ENCODE measurements around the gene TRPV2.
A peak's percentile ranks its signal among the peaks of the same experiment; 100 is the strongest.
"Not testable (repeated sequence)": the region's sequence is repeated elsewhere in the genome, so short reads cannot be mapped to it uniquely, and the experiment has no call there.

Gene TRPV2

DNA sequence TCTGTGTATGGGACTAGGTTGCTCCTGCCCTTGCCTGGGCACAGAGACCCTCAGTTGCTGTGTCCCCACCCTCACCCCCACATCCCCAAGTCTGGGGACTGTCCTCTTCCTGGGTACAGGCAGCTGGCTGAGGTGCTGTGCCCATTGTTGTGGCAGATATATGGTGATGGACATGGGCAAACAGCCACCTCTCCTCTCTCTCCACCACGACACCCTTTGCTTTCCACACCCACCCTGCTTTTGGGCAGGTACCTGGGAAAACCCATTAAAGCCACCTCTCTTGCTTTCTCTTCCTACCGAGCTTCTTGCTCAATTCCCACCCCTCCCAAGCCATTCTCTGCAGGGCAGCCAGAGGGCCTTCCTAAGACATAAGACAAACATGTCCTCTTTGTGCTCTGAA is 21.7 kb downstream of the TRPV2 start:
- TF ChIP-seq, protein P1, sequence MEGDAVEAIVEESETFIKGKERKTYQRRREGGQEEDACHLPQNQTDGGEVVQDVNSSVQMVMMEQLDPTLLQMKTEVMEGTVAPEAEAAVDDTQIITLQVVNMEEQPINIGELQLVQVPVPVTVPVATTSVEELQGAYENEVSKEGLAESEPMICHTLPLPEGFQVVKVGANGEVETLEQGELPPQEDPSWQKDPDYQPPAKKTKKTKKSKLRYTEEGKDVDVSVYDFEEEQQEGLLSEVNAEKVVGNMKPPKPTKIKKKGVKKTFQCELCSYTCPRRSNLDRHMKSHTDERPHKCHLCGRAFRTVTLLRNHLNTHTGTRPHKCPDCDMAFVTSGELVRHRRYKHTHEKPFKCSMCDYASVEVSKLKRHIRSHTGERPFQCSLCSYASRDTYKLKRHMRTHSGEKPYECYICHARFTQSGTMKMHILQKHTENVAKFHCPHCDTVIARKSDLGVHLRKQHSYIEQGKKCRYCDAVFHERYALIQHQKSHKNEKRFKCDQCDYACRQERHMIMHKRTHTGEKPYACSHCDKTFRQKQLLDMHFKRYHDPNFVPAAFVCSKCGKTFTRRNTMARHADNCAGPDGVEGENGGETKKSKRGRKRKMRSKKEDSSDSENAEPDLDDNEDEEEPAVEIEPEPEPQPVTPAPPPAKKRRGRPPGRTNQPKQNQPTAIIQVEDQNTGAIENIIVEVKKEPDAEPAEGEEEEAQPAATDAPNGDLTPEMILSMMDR (IDR thresholded peaks at IDR 0.05) = no peak
- peaks cover 0 to 15% (median 9%) of the 10 kb centered on the region in 3 donors for H3K36me3 ChIP-seq
- no peak for DNase-seq
- no peaks in the 10 kb centered on the region for H3K9me3 ChIP-seq
- intact Hi-C loops (cut with DNase I; ENCODE audit: low total_unique reads) = loop anchor here (5.0 kb wide), 1 partner anchor 50 kb away; no protein-coding TSS in a partner anchor
- no peak overlapping the region for H3K4me3 ChIP-seq
- no peaks in the 10 kb centered on the region for H3K27me3 ChIP-seq
- H3K27ac ChIP-seq = no peak overlapping the region
- H3K4me1 ChIP-seq = peaks cover 0 to 29% (median 28%) of the 10 kb centered on the region in 4 donors

DNA sequence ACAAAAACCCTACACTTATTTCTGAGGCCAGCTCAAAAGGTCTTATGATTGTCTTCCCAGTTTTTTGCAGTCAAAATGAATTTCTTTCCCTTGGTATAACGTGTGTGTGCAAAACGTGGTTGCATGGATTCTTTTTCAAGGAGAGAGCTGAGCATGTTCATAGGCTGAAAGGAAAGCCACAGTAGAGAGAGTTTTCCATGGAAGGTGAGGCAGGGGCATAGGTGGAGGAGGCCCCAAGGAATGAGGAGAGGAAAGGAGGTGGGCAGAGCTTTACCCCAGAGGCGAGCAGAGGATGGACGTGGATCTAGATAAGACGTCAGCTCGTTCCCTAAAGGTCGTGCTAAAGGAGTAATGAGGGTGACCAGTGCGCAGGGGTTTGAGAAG is 22.8 kb downstream of the TRPV2 start:
- peak overlapping the region; percentile 80 to 83 for H3K27ac ChIP-seq
- no peaks in the 10 kb centered on the region for H3K27me3 ChIP-seq
- peak overlapping the region; percentile 78 to 98 for H3K4me3 ChIP-seq
- no peak for DNase-seq
- H3K9me3 ChIP-seq = no peaks in the 10 kb centered on the region
- TF ChIP-seq, protein P1 (IDR thresholded peaks at IDR 0.05) = no peak
- peaks cover 0 to 25% (median 17%) of the 10 kb centered on the region in 3 donors for H3K36me3 ChIP-seq
- intact Hi-C loops (cut with DNase I; ENCODE audit: low total_unique reads) = loop anchor here (5.0 kb wide), 1 partner anchor 51 kb away; no protein-coding TSS in a partner anchor
- peaks cover 0 to 31% (median 30%) of the 10 kb centered on the region in 4 donors for H3K4me1 ChIP-seq

DNA sequence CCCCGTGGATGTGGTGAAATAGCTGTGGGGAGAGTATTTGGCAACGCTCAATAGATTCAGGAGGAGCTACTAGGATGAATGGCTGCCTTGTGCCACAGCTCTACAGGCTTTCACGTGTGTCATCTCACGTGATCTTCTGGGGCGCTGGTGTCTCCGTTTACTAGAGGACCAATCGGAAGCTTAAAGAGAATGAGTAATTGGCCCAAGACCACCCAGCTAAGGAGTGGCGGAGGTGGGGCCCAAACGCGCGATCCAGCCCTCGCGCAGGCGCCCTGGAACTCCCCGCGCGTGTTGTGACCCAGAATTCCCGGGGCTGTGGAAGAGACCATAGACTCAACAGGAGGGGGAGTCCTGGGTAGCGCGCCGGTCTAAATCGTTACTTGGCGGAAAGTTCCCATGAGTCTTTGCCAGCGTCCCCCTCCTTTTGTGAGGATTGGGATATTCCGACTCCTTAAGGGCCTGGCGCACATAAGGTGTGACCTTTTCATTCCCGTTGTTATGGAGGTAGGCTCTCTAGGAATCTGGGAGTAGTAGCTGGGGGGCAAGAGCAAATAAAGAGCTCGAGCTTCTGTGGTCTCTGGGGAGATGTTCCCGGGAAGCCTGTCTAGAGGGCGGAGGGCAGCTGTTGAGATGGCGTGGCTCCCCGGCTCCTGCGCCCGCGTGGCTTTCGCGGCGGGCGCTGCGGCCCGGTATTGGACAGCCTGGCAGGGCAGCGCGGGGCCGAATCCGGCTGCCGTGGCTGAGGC is 23.4 kb downstream of the TRPV2 start:
- Histone ChIP-seq H3K4me3 (peak overlapping the region; percentile 78 to 98), H3K36me3 (peaks cover 0 to 31% (median 23%) of the 10 kb centered on the region in 3 donors), H3K27me3 (no peaks in the 10 kb centered on the region), H3K27ac (peak overlapping the region; percentile 80 to 83), H3K9me3 (no peaks in the 10 kb centered on the region), H3K4me1 (peaks cover 0 to 31% (median 30%) of the 10 kb centered on the region in 4 donors)
- peak; percentile 96 to 98 for DNase-seq
- intact Hi-C loops (cut with DNase I; ENCODE audit: low total_unique reads) = loop anchor here (5.0 kb wide), 1 partner anchor 51 kb away; no protein-coding TSS in a partner anchor
- TF ChIP-seq, protein P1 (IDR thresholded peaks at IDR 0.05) = no peak

DNA sequence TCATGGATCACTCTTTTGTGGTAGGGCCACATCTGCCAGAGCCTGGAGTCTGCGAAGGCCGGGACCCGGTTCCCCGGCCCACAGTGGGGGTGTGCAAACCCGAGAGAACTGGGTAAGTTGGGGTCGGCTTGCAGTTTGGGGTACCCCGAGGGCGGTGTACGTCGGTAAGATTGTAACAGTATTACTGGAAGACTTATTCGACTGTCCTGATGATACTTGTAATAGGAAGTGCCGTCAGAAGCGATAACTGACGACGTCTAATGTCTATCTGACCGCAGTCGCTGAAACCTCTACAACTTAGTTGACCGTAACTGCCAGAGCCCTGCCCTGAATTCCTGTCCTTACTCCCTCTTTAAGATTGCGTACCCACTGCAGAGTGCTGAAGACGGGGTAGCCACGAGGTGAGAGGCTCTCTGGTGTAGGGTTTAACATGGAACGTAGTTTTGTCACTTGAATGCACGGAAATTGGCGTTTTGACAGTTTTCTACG is 24.0 kb downstream of the TRPV2 start:
- no peaks in the 10 kb centered on the region for H3K27me3 ChIP-seq
- peaks cover 0 to 37% (median 29%) of the 10 kb centered on the region in 3 donors for H3K36me3 ChIP-seq
- peak overlapping the region; percentile 80 to 83 for H3K27ac ChIP-seq
- intact Hi-C loops (cut with DNase I; ENCODE audit: low total_unique reads) = loop anchor here (5.0 kb wide), 1 partner anchor 52 kb away; no protein-coding TSS in a partner anchor
- TF ChIP-seq, protein P1 (IDR thresholded peaks at IDR 0.05) = no peak
- DNase-seq = no peak
- peak overlapping the region; percentile 78 to 98 for H3K4me3 ChIP-seq
- H3K9me3 ChIP-seq = no peaks in the 10 kb centered on the region
- H3K4me1 ChIP-seq = peaks cover 0 to 31% (median 30%) of the 10 kb centered on the region in 4 donors

DNA sequence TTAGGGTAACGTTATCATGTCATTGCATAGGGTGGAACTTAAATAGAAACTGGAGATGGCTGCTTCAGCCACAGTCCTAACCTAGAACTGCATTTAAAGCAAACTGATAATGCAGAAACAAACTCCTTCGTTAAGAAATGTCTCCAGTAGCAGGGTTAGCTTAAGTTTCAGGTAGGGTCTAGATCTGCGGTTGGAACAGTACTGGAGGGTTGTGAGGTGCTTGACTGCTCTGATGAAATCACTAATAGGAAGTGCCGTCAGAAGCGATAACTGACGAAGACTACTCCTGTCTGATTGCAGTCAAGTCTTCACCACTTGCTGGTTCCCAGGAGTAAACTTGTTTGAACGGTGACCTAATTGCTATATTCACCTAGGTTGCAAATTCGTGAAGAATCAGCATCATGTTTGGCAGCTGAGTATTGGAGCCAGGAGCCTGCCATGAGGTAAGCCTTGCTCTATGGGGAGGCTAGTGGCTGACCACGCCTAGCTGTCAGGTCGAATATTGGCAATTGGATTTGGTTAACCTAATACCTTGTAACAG is 24.5 kb downstream of the TRPV2 start:
- peaks cover 0 to 40% (median 32%) of the 10 kb centered on the region in 3 donors for H3K36me3 ChIP-seq
- no peaks in the 10 kb centered on the region for H3K27me3 ChIP-seq
- no peak for DNase-seq
- intact Hi-C loops (cut with DNase I; ENCODE audit: low total_unique reads) = loop anchor here (5.0 kb wide), 1 partner anchor 53 kb away; no protein-coding TSS in a partner anchor
- TF ChIP-seq, protein P1 (IDR thresholded peaks at IDR 0.05) = no peak
- peaks cover 0 to 31% (median 30%) of the 10 kb centered on the region in 4 donors for H3K4me1 ChIP-seq
- H3K4me3 ChIP-seq = peak overlapping the region; percentile 78 to 98
- H3K9me3 ChIP-seq = no peaks in the 10 kb centered on the region
- peak overlapping the region; percentile 80 to 83 for H3K27ac ChIP-seq

DNA sequence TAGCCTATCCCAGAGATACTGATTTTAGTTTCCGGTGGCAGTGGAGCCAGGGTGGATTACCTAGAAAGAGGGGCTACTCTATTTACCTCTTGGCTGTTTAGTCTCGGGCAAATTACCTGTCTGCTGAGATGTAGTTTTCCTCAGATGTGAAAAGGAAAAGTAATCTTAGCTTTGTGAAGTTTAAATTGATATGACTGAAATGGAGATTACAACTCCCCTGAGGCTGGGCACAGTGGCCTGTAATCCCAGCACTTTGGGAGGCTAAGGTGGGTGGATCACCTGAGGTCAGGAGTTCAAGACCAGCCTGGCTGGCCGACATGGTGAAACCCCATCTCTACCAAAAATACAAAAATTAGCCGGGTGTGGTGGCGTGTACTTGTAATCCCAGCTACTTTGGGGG is 25.0 kb downstream of the TRPV2 start:
- H3K9me3 ChIP-seq; intact Hi-C loops (cut with DNase I; ENCODE audit: low total_unique reads); H3K27me3 ChIP-seq; DNase-seq: not testable (repeated sequence)
- Histone ChIP-seq H3K4me1 (peaks cover 0 to 32% (median 30%) of the 10 kb centered on the region in 4 donors), H3K36me3 (peaks cover 0 to 42% (median 34%) of the 10 kb centered on the region in 3 donors), H3K4me3 (peak overlapping the region; percentile 78 to 98), H3K27ac (peak overlapping the region; percentile 7 to 83)
